ENCODE results near the gene SLC38A2.

DNA sequence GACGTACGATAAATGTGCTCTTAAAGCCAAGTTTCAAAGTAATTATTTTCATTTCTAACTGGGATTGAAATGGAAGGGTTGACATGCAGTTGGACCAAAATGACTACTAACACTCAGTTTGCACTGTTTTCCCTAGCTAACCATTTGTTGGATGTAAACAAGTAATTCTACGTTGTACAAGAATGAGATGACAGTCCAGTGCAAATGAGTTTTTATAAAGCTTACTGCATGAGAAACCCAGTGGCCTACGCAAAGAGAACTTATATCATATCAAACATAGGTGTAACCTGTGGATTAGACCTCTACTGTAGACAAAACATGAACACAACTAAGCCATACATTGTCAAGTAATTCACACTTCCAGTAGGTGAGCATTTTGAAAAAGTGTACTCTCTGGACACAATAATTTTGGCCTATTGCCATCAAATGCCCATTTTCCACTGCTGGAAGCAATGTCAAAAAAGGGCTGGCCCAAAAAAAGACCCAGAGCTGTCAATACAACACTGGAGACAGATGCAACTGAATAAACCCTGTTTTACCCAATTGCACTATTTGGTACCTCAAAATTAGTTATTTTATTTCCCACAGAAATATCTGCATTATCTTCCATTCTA is 12.8 kb downstream of the SLC38A2 start:
- TF ChIP-seq CTCF (conservative IDR thresholded peaks at IDR 0.05; ENCODE audit: low read length) = no peak
- TF ChIP-seq EZH2phosphoT487 (IDR thresholded peaks at IDR 0.05; ENCODE audit: borderline replicate concordance, low read depth, low read length) = no peak
